Right lobe of liver (tissue), 6 donors: ENCODE results near the gene FNDC10. TPM values are rescaled to one million over a fixed set of nuclear protein-coding genes. Genes with fewer than 3 reads are reported as not detected.

ENCODE experiments used
- ATAC-seq, 4 donors: fragments of 200-7000 bp; cut with Tn5 transposase; one replicate each; pipeline ENCODE4 v1.9.1; 2020; ENCODE audit warnings: mild to moderate bottlenecking in 4 of 4, moderate library complexity in 4 of 4
- DNase-seq, 3 donors: peaks; one replicate each; pipeline ENCODE4 v3.0.0-alpha.2; 2020
- H3K27ac ChIP-seq, 3 donors: fragments of 200-600 bp; one replicate each; pipeline ENCODE4 v1.8.0; 2022
- H3K27me3 ChIP-seq, 2 donors: fragments of 200-600 bp; one replicate each; pipeline ENCODE4 v1.8.0; 2022
- H3K36me3 ChIP-seq, 4 donors: fragments of 200-600 bp; sonication (generic) in 1 of 4; one replicate each; pipeline versions ENCODE4 v1.5.1 to v1.8.0; 2017 to 2022; ENCODE audit warnings: control low read depth in 1 of 4
- H3K4me1 ChIP-seq, 4 donors: fragments of 200-600 bp; sonication (generic) in 1 of 4; one replicate each; pipeline versions ENCODE4 v1.5.1 to v1.8.0; 2017 to 2022; ENCODE audit warnings: control low read depth in 1 of 4
- H3K4me3 ChIP-seq, 3 donors: fragments of 200-600 bp; one replicate each; pipeline ENCODE4 v1.8.0; 2022
- H3K9me3 ChIP-seq, 4 donors: fragments of 200-600 bp; sonication (generic) in 1 of 4; one replicate each; pipeline versions ENCODE4 v1.5.1 to v1.8.0; 2017 to 2022; ENCODE audit warnings: control low read depth in 1 of 4
- CTCF ChIP-seq, 4 donors: fragments of 200-600 bp in 3 of 4; fragments of 450-650 bp in 1 of 4; IDR thresholded peaks; one replicate each; pipeline versions ENCODE4 v1.5.1 to v1.8.0; 2016 to 2022; ENCODE audit warnings: antibody characterized with exemption in 4 of 4, mild to moderate bottlenecking in 2 of 4
- POLR2A ChIP-seq: fragments of 450-650 bp; IDR thresholded peaks from one replicate; pipeline ENCODE4 v1.6.1; 2017; ENCODE audit warnings: antibody characterized with exemption, mild to moderate bottlenecking
- WGBS: methylation state at CpG from one replicate; pipeline ENCODE4 v1.1.6; 2018; ENCODE audit warnings: low coverage, low lambda C conversion rate; ENCODE audit not compliant: insufficient coverage; ENCODE audit errors: missing lambda C conversion rate; 5-methylcytosine and 5-hydroxymethylcytosine counted together
- intact Hi-C, 2 donors: fragments of 100-400 bp; cut with DNase I; formaldehyde crosslinking; loops; one replicate each; pipeline versions ENCODE4 v1.11.2 to v1.14.1; 2022
- total RNA-seq, 6 experiments: library from RNA; depleted of rRNA in 2 of 6; stranded (reverse); fragments of >200 nt in 2 of 6; fragmentation: NEBNext Ultra II Directional in 3 of 6; extraction: Animal tissue kit (Norgen Biotek cat#: 25700) in 3 of 6; gene quantifications; one replicate each; pipeline versions ENCODE4 v1.1.0 to v1.2.4, GENCODE V29; 2016 to 2023
- donor health status: DM: no; HTN: yes; CAD: no.
- donor health status: DM: no; HTN: no; CAD: no.
- donor health status: DM: no; HTN: no; CAD: no.
- donor health status: DM: no; HTN: yes; CAD: no.
- donor health status: DM: no; HTN: yes; CAD: no.

FNDC10 gene
- total RNA-seq, 6 experiments from 2014 or later, result 0.09 to 1.6 (median 0.46) TPM

GRCh38 chr1:1613509-1614082, 13.7 kb upstream of the FNDC10 start:
- Histone ChIP-seq H3K27ac (peak overlapping the region in 1 of 3 donors; percentile 95), H3K4me3 (peak overlapping the region in 1 of 3 donors; percentile 83), H3K27me3 (no peaks in the 10 kb centered on the region), H3K9me3 (no peaks in the 10 kb centered on the region), H3K36me3 (no peaks in the 10 kb centered on the region), H3K4me1 (peaks cover 0 to 37% (median 13%) of the 10 kb centered on the region in 4 donors)
- WGBS, result 61% methylated on average over 11 of the region's 11 CpGs
- DNase-seq (no peak), ATAC-seq (no peak)
- intact Hi-C loops, result no loop called here
- TF ChIP-seq POLR2A (no peak), CTCF (IDR thresholded peaks at IDR 0.05) (no peak)

- Histone ChIP-seq H3K4me1 (peaks cover 0 to 32% (median 11%) of the 10 kb centered on the region in 4 donors), H3K27me3 (no peaks in the 10 kb centered on the region), H3K36me3 (no peaks in the 10 kb centered on the region), H3K27ac (no peak overlapping the region), H3K4me3 (no peak overlapping the region), H3K9me3 (no peaks in the 10 kb centered on the region)
- WGBS, result 76% methylated on average over 2 of the region's 3 CpGs
- intact Hi-C loops, result no loop called here
- DNase-seq (no peak), ATAC-seq (no peak)
- TF ChIP-seq CTCF (IDR thresholded peaks at IDR 0.05) (no peak), POLR2A (no peak)
Observed at GRCh38 chr1:1612104-1612400, 12.1 kb upstream of the FNDC10 start.

- Histone ChIP-seq H3K27ac (no peak overlapping the region), H3K4me1 (peaks cover 0 to 24% (median 7%) of the 10 kb centered on the region in 4 donors), H3K4me3 (no peak overlapping the region), H3K36me3 (no peaks in the 10 kb centered on the region), H3K27me3 (no peaks in the 10 kb centered on the region), H3K9me3 (no peaks in the 10 kb centered on the region)
- no peak for TF ChIP-seq CTCF (IDR thresholded peaks at IDR 0.05)
- no peak for TF ChIP-seq POLR2A
- DNase-seq (no peak), ATAC-seq (no peak)
- WGBS, result 56% methylated on average over 8 of the region's 9 CpGs
- intact Hi-C loops, result no loop called here
Observed at GRCh38 chr1:1610796-1611195, 10.9 kb upstream of the FNDC10 start.

- intact Hi-C loops, result no loop called here
- 80% methylated on average over 7 of the region's 12 CpGs for WGBS
- H3K4me3 ChIP-seq, result no peak overlapping the region
- no peak for ATAC-seq
- TF ChIP-seq CTCF (IDR thresholded peaks at IDR 0.05), result no peak
- H3K36me3 ChIP-seq, result no peaks in the 10 kb centered on the region
- no peak for DNase-seq
- H3K27me3 ChIP-seq, result no peaks in the 10 kb centered on the region
- H3K4me1 ChIP-seq, result peaks cover 0 to 24% (median 7%) of the 10 kb centered on the region in 4 donors
- no peaks in the 10 kb centered on the region for H3K9me3 ChIP-seq
- no peak overlapping the region for H3K27ac ChIP-seq
Observed at GRCh38 chr1:1609822-1610485, 10.0 kb upstream of the FNDC10 start.
